ENCODE data around the gene MTHFD1L. TPM values are rescaled to one million over a fixed set of nuclear protein-coding genes. Genes with fewer than 3 reads are reported as not detected.
"Not testable (repeated sequence)": the region's sequence is repeated elsewhere in the genome, so short reads cannot be mapped to it uniquely, and the experiment has no call there.

Gene MTHFD1L
- total RNA-seq, 2 donors from 2014 or later: 9.2 to 23.3 TPM

- Histone ChIP-seq H3K9me3 (no peaks in the 10 kb centered on the region), H3K9ac (ENCODE audit: low read depth in 2 of 2, low read length in 2 of 2) (no peak overlapping the region), H3K4me1 (no peaks in the 10 kb centered on the region), H3K4me3 (no peak overlapping the region), H3K36me3 (no peaks in the 10 kb centered on the region), H3K27me3 (no peaks in the 10 kb centered on the region), H3K27ac (no peak overlapping the region)
- DNase-seq: no peak
- TF ChIP-seq, protein P1, sequence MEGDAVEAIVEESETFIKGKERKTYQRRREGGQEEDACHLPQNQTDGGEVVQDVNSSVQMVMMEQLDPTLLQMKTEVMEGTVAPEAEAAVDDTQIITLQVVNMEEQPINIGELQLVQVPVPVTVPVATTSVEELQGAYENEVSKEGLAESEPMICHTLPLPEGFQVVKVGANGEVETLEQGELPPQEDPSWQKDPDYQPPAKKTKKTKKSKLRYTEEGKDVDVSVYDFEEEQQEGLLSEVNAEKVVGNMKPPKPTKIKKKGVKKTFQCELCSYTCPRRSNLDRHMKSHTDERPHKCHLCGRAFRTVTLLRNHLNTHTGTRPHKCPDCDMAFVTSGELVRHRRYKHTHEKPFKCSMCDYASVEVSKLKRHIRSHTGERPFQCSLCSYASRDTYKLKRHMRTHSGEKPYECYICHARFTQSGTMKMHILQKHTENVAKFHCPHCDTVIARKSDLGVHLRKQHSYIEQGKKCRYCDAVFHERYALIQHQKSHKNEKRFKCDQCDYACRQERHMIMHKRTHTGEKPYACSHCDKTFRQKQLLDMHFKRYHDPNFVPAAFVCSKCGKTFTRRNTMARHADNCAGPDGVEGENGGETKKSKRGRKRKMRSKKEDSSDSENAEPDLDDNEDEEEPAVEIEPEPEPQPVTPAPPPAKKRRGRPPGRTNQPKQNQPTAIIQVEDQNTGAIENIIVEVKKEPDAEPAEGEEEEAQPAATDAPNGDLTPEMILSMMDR (IDR thresholded peaks at IDR 0.05): no peak
- intact Hi-C loops (cut with DNase I): no loop called here
These were observed 213.2 kb downstream of the MTHFD1L start for GRCh38 chr6:151078655-151079054.

- Histone ChIP-seq H3K36me3 (no peaks in the 10 kb centered on the region), H3K27ac (no peak overlapping the region), H3K4me3 (no peak overlapping the region), H3K27me3 (no peaks in the 10 kb centered on the region), H3K9ac (ENCODE audit: low read depth in 2 of 2, low read length in 2 of 2) (no peak overlapping the region), H3K9me3 (no peaks in the 10 kb centered on the region), H3K4me1 (no peaks in the 10 kb centered on the region)
- intact Hi-C loops (cut with DNase I): no loop called here
- DNase-seq: no peak
- TF ChIP-seq, protein P1 (IDR thresholded peaks at IDR 0.05): no peak
These were observed 216.2 kb downstream of the MTHFD1L start for GRCh38 chr6:151081656-151082055.

GRCh38 chr6:151082079-151082478 is 216.6 kb downstream of the MTHFD1L start:
- Histone ChIP-seq H3K9ac (ENCODE audit: low read depth in 2 of 2, low read length in 2 of 2) (no peak overlapping the region), H3K4me3 (no peak overlapping the region)
- TF ChIP-seq, protein P1 (IDR thresholded peaks at IDR 0.05): no peak

DNA sequence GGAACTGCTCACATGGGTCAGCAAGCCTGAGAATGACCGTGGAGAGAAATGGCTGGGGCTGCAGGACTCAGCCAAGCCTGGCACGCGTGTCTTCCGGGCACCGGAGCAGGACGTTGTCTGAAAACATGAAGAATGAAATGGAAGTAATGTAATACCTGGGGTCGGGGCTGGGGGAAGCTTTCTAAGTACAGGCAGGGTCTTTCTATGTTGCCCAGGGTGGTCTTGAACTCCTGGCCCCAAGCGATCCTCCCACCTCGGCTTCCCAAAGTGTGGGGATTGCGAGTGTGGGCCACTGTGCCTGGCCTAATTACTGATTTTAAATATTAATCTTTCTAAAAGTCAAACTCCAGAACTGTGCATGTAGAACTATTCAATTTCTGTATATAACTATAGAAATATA is 218.8 kb downstream of the MTHFD1L start:
- TF ChIP-seq, protein P1 (IDR thresholded peaks at IDR 0.05): no peak
- intact Hi-C loops (cut with DNase I): no loop called here
- H3K27me3 ChIP-seq: no peaks in the 10 kb centered on the region
- no peak overlapping the region for H3K4me3 ChIP-seq
- H3K4me1 ChIP-seq: no peaks in the 10 kb centered on the region
- no peak overlapping the region for H3K27ac ChIP-seq
- no peaks in the 10 kb centered on the region for H3K9me3 ChIP-seq
- no peak for DNase-seq
- no peak overlapping the region for H3K9ac ChIP-seq (ENCODE audit: low read depth in 2 of 2, low read length in 2 of 2)
- H3K36me3 ChIP-seq: no peaks in the 10 kb centered on the region

More at GRCh38 chr6:151082079-151082478, 216.6 kb downstream of the MTHFD1L start:
- intact Hi-C loops (cut with DNase I): no loop called here
- Histone ChIP-seq H3K36me3 (no peaks in the 10 kb centered on the region), H3K4me1 (no peaks in the 10 kb centered on the region), H3K27me3 (no peaks in the 10 kb centered on the region), H3K9me3 (no peaks in the 10 kb centered on the region), H3K27ac (no peak overlapping the region)
- no peak for DNase-seq

DNA sequence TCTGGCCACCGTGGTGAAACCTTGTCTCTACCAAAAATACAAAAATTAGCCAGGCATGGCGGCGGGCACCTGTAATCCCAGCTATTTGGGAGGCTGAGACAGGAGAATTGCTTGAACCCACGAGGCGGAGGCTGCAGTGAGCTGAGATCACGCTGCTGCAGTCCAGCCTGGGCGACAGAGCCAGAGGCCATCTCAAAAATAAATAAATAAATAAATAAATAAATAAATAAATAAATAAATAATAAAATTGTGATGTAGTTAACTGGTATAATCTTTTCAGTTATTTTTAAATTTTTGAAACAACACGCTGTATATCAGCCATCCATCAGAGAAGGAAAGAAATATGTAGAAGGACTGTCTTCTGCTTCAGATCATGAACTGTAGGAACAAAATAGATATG is 221.6 kb downstream of the MTHFD1L start:
- not testable (repeated sequence) for H3K27ac ChIP-seq

DNA sequence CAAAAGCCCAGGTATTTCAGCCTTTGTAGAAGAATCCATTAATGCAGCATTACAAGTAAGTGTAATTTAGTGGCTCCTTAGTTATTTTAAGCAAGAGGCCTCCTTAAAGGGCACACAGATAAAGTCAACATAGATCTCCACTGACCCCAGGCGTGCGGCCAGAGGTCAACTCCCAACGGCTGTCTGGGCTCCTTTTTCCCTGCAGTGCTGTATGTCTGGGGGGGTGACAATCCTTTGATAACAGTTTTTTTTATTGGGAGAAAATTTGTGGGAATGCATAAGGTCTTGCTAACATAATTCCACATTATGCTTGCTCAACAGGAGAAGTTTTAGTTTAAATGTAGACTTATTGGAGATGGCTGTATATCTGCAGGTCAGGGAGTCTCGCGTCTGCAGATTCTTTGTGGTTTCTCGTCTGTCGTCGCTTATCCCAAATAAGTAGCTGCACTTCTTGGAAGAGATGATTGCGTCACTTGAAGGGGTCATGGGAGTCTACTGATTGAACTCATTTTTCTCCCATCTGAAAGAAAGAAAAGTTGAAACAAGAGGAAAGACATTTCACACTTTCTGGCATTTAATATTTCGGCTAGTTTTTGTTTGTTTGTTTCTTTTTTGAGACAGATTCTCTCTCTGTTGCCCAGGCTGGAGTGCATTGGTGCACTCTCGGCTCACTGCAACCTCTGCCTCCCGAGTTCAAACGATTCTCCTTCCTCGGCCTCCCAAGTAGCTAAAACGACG is 222.5 kb downstream of the MTHFD1L start:
- no peaks in the 10 kb centered on the region for H3K27me3 ChIP-seq
- H3K9ac ChIP-seq (ENCODE audit: low read depth in 2 of 2, low read length in 2 of 2): no peak overlapping the region
- H3K4me3 ChIP-seq: no peak overlapping the region
- H3K27ac ChIP-seq: no peak overlapping the region
- TF ChIP-seq, protein P1 (IDR thresholded peaks at IDR 0.05): no peak
- H3K4me1 ChIP-seq: no peaks in the 10 kb centered on the region
- intact Hi-C loops (cut with DNase I): no loop called here
- no peak for DNase-seq
- no peaks in the 10 kb centered on the region for H3K36me3 ChIP-seq
- H3K9me3 ChIP-seq: no peaks in the 10 kb centered on the region

More for the DNA sequence above, 221.6 kb downstream of the MTHFD1L start:
- H3K4me3 ChIP-seq; DNase-seq; intact Hi-C loops (cut with DNase I); H3K4me1 ChIP-seq; H3K27me3 ChIP-seq; H3K9me3 ChIP-seq; H3K9ac ChIP-seq (ENCODE audit: low read depth in 2 of 2, low read length in 2 of 2); H3K36me3 ChIP-seq: not testable (repeated sequence)

All from colonic mucosa (tissue), 4 donors.